Measurements from ENCODE around the gene MYCL.

MYCL gene

GRCh38 chr1:39854738-39855137 lies 47.0 kb downstream of the MYCL start:
- TF ChIP-seq CTCF (IDR thresholded peaks at IDR 0.05; ENCODE audit: low read depth, low read length, missing control alignments): no peak
- Histone ChIP-seq H3K4me3 (ENCODE audit: low read depth, low read length) (no peak overlapping the region), H3K27ac (no peak overlapping the region), H3K36me3 (replicated peaks) (peaks cover 3% of the 10 kb centered on the region), H3K27me3 (replicated peaks) (no peaks in the 10 kb centered on the region)
- no peak for DNase-seq
- in situ Hi-C loops (cut with HindIII; ENCODE audit: low pct_ligation_motif_present, low sequenced_read_pairs): no loop called here

GRCh38 chr1:39854314-39854713 lies 47.4 kb downstream of the MYCL start:
- H3K4me3 ChIP-seq (ENCODE audit: low read depth, low read length): no peak overlapping the region
- no peak for TF ChIP-seq CTCF (IDR thresholded peaks at IDR 0.05; ENCODE audit: low read depth, low read length, missing control alignments)
- in situ Hi-C loops (cut with HindIII; ENCODE audit: low pct_ligation_motif_present, low sequenced_read_pairs): no loop called here
- DNase-seq: no peak
- no peaks in the 10 kb centered on the region for H3K27me3 ChIP-seq (replicated peaks)
- peaks cover 3% of the 10 kb centered on the region for H3K36me3 ChIP-seq (replicated peaks)
- no peak overlapping the region for H3K27ac ChIP-seq

- Histone ChIP-seq H3K4me3 (ENCODE audit: low read depth, low read length) (no peak overlapping the region), H3K27me3 (replicated peaks) (no peaks in the 10 kb centered on the region), H3K27ac (no peak overlapping the region), H3K36me3 (replicated peaks) (peaks cover 3% of the 10 kb centered on the region)
- in situ Hi-C loops (cut with HindIII; ENCODE audit: low pct_ligation_motif_present, low sequenced_read_pairs): no loop called here
- DNase-seq: no peak
- no peak for TF ChIP-seq CTCF (IDR thresholded peaks at IDR 0.05; ENCODE audit: low read depth, low read length, missing control alignments)
Observed at GRCh38 chr1:39852876-39853275, 48.8 kb downstream of the MYCL start.

GRCh38 chr1:39852214-39852791 lies 49.4 kb downstream of the MYCL start:
- Histone ChIP-seq H3K27me3 (replicated peaks) (no peaks in the 10 kb centered on the region), H3K27ac (no peak overlapping the region), H3K4me3 (ENCODE audit: low read depth, low read length) (no peak overlapping the region), H3K36me3 (replicated peaks) (peaks cover 3% of the 10 kb centered on the region)
- DNase-seq: no peak
- TF ChIP-seq CTCF (IDR thresholded peaks at IDR 0.05; ENCODE audit: low read depth, low read length, missing control alignments): no peak
- in situ Hi-C loops (cut with HindIII; ENCODE audit: low pct_ligation_motif_present, low sequenced_read_pairs): no loop called here

GRCh38 chr1:39850606-39851216 lies 51.0 kb downstream of the MYCL start:
- in situ Hi-C loops (cut with HindIII; ENCODE audit: low pct_ligation_motif_present, low sequenced_read_pairs): no loop called here
- Histone ChIP-seq H3K36me3 (replicated peaks) (peaks cover 3% of the 10 kb centered on the region), H3K27ac (no peak overlapping the region), H3K27me3 (replicated peaks) (no peaks in the 10 kb centered on the region), H3K4me3 (ENCODE audit: low read depth, low read length) (no peak overlapping the region)
- DNase-seq: no peak
- no peak for TF ChIP-seq CTCF (IDR thresholded peaks at IDR 0.05; ENCODE audit: low read depth, low read length, missing control alignments)

- DNase-seq: no peak
- H3K27me3 ChIP-seq (replicated peaks): no peaks in the 10 kb centered on the region
- peaks cover 6% of the 10 kb centered on the region for H3K36me3 ChIP-seq (replicated peaks)
- no peak overlapping the region for H3K27ac ChIP-seq
- TF ChIP-seq CTCF (IDR thresholded peaks at IDR 0.05; ENCODE audit: low read depth, low read length, missing control alignments): no peak
- H3K4me3 ChIP-seq (ENCODE audit: low read depth, low read length): no peak overlapping the region
- in situ Hi-C loops (cut with HindIII; ENCODE audit: low pct_ligation_motif_present, low sequenced_read_pairs): no loop called here
Observed at GRCh38 chr1:39849203-39849602, 52.5 kb downstream of the MYCL start.
